ENCODE data around the gene NUDT3. TPM values are rescaled to one million over a fixed set of nuclear protein-coding genes. Genes with fewer than 3 reads are reported as not detected.

NUDT3 gene
- total RNA-seq, 6 experiments from 2014 or later = 14.5 to 22.7 (median 16.7) TPM

DNA sequence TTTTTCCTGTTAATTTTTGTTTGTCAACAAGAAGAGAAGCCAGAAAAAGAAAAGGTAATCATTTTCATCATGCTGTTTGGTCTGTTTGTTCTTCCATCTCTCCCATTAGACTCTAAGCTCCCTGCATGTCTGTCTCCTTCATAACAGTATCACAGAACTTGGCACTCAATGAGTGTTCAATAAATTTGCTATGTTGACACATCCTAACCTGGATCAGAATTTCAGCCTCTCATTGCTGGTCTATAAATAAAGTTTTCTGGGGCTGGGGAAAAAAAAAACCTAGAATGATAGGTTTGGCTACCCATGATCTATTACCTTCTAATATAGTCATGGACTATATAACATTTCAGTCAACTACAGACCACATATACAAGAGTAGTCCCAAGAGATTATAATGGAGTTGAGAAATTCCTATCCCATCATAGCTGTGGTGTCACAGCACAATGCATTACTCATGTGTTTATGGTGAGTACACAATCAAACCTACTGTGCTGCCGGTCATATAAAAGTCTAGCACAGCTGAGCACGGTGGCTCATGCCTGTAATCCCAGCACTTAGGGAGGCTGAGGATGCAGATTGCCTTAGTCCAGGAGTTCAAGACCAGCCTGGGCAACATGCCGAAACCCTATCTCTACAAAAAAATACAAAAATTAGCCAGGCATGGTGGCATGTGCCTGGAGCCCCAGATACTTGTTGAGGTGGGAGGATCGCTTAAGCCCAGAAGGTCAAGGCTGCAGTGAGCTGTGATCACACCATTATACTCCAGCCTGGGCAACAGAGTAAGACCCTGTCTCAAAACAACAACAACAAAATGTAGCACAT, 5.9 kb downstream of the NUDT3 start:
- Histone ChIP-seq H3K36me3 (no peaks in the 10 kb centered on the region), H3K9me3 (no peaks in the 10 kb centered on the region), H3K27me3 (no peaks in the 10 kb centered on the region), H3K4me1 (peaks cover 0 to 42% (median 16%) of the 10 kb centered on the region in 4 donors), H3K4me3 (no peak overlapping the region), H3K27ac (peak overlapping the region; percentile 16 to 44 (median 30))
- peak; percentile 62 to 72 (median 68) for ATAC-seq
- intact Hi-C loops (cut with DNase I) = no loop called here
- 73% methylated on average over 4 of the region's 4 CpGs for WGBS (ENCODE audit: insufficient coverage, low coverage, low lambda C conversion rate, missing lambda C conversion rate)
- no peak for DNase-seq
- no peak for TF ChIP-seq POLR2A (IDR thresholded peaks at IDR 0.05)
- TF ChIP-seq, protein P1, sequence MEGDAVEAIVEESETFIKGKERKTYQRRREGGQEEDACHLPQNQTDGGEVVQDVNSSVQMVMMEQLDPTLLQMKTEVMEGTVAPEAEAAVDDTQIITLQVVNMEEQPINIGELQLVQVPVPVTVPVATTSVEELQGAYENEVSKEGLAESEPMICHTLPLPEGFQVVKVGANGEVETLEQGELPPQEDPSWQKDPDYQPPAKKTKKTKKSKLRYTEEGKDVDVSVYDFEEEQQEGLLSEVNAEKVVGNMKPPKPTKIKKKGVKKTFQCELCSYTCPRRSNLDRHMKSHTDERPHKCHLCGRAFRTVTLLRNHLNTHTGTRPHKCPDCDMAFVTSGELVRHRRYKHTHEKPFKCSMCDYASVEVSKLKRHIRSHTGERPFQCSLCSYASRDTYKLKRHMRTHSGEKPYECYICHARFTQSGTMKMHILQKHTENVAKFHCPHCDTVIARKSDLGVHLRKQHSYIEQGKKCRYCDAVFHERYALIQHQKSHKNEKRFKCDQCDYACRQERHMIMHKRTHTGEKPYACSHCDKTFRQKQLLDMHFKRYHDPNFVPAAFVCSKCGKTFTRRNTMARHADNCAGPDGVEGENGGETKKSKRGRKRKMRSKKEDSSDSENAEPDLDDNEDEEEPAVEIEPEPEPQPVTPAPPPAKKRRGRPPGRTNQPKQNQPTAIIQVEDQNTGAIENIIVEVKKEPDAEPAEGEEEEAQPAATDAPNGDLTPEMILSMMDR (IDR thresholded peaks at IDR 0.05) = no peak

DNA sequence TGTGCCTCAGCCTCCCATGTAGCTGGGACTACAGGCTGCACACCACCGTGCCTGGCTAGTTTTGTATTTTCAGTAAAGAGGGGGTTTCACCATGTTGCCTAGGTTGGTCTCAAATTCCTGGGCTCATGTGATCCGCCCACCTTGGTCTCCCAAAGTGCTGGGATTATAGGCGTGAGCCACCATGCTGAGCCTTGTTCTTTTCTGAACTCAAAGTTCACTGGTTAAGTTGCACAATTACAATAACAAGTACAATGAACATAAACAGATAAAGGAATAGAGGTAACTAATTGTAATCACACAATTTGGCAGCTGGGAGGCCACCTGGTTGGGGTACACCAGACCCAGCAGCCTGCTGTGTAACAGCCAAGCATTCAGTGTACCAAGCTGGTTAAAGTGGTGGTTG, 6.7 kb downstream of the NUDT3 start:
- DNase-seq (no peak), ATAC-seq (peak; percentile 34 to 64 (median 40))
- Histone ChIP-seq H3K4me3 (no peak overlapping the region), H3K4me1 (peaks cover 0 to 39% (median 15%) of the 10 kb centered on the region in 4 donors), H3K27me3 (no peaks in the 10 kb centered on the region), H3K9me3 (no peaks in the 10 kb centered on the region), H3K27ac (peak overlapping the region in 2 of 3 donors; percentile 16 to 44), H3K36me3 (no peaks in the 10 kb centered on the region)
- TF ChIP-seq, protein P1 (IDR thresholded peaks at IDR 0.05) = no peak
- TF ChIP-seq POLR2A (IDR thresholded peaks at IDR 0.05) = no peak
- 57% methylated on average over 2 of the region's 3 CpGs for WGBS (ENCODE audit: insufficient coverage, low coverage, low lambda C conversion rate, missing lambda C conversion rate)
- intact Hi-C loops (cut with DNase I) = no loop called here

DNA sequence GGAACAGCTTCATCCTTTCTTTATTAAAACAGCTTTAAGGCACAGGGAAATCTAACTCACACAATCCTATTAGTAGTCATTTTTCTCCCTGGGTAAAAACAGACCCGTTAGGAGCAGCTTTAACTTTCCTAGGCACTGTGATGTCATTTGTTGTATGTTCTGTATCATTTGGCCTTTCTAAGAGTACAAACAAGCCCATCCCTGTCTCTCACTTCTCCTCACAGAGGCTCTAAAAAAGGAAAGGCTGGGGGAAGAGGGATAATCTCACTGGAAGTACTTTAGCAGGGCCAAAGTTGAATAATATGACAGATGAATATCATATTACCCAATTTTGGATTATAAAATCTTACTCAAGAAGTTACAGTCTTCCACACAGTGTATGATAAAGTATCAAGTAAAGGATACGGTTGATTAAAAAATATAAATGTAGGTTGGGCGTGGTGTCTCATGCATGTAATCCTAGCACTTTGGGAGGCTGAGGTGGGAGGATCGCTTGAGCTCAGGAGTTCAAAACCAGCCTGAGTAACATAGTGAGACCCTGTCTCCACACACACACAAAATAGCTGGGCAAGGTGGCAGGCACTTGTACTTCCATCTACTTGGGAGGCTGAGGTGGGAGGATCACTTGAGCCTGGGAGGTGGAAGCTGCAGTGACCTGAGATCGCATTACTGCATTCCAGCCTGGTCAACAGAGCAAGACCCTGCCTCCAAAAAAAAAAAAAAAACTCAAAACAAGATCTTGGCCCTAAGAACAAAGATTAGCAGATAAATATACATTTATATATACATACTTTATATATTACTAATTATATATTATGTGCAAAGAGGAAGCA, 7.9 kb downstream of the NUDT3 start:
- DNase-seq = no peak
- Histone ChIP-seq H3K27me3 (no peaks in the 10 kb centered on the region), H3K36me3 (no peaks in the 10 kb centered on the region), H3K27ac (no peak overlapping the region), H3K4me1 (peaks cover 0 to 32% (median 11%) of the 10 kb centered on the region in 4 donors), H3K9me3 (no peaks in the 10 kb centered on the region), H3K4me3 (no peak overlapping the region)
- intact Hi-C loops (cut with DNase I) = no loop called here
- no peak for ATAC-seq
- 85% methylated on average over 5 of the region's 5 CpGs for WGBS (ENCODE audit: insufficient coverage, low coverage, low lambda C conversion rate, missing lambda C conversion rate)
- TF ChIP-seq, protein P1 (IDR thresholded peaks at IDR 0.05) = no peak
- TF ChIP-seq POLR2A (IDR thresholded peaks at IDR 0.05) = no peak

DNA sequence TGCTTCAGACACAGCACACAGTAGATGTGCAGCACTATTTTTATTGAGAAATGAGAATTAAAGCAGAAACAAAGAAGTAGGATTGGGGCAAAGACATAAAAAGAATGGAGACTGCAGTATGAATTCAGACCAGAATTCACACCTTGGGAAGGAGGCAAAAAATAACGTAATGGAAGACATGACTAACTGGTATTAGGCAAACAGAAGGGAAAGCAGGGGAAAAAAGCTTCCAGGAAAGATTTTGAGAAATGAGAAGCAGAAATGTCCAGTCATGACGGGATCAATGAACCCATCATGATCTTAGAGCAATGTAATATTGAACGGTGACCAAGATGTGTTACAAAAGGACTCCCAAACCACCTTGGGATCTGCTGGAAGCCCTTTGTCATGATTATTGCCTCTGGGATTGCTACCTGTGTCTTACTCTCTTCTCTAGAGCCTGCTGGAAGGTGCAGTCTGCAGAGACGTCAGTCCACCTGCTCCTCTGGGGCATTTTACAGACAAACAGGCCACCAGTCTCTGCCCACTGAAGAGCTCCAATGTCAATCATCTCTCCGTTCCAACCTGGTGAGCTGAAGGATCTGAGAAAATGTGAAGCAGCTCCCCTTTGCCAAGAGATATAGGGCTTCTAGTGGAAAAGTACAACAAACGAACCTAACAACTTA, 8.7 kb downstream of the NUDT3 start:
- Histone ChIP-seq H3K27ac (peak overlapping the region in 1 of 3 donors; percentile 14), H3K9me3 (no peaks in the 10 kb centered on the region), H3K4me3 (no peak overlapping the region), H3K27me3 (no peaks in the 10 kb centered on the region), H3K36me3 (no peaks in the 10 kb centered on the region), H3K4me1 (peaks cover 0 to 32% (median 11%) of the 10 kb centered on the region in 4 donors)
- 67% methylated on average over 5 of the region's 6 CpGs for WGBS (ENCODE audit: insufficient coverage, low coverage, low lambda C conversion rate, missing lambda C conversion rate)
- intact Hi-C loops (cut with DNase I) = no loop called here
- ATAC-seq = peak in 2 of 4 donors; percentile 12 to 28
- DNase-seq = no peak
- TF ChIP-seq, protein P1 (IDR thresholded peaks at IDR 0.05) = no peak
- TF ChIP-seq POLR2A (IDR thresholded peaks at IDR 0.05) = no peak
